Measurements from ENCODE around the gene SEMA3B. TPM values are rescaled to one million over a fixed set of nuclear protein-coding genes. Genes with fewer than 3 reads are reported as not detected.

SEMA3B gene
- total and polyA plus RNA-seq, 2 donors (not counting 3 experiments of a cell fraction or from before 2014, with no cell fraction given), result 1.2 to 1.5 TPM

DNA sequence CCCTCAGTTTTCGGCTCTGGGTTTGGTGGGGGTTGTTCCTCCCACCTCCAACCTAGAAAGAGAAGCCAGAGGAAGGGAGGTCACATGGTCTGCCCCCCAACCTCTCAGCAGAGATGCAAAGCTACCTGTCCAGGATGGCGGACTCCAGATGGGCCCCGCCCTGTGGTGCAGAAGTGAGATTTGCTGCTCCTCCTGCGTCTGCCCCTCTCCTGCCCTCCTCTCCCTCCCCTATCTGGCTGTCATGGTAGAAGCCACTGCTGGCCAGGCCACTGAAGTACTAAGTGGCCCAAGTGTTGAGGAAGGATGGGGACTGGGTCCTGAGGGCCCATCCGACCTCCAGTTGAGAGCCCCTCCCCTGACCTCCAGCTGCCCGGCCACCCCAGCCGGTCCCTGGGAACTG, 2.1 kb upstream of the SEMA3B start:
- dilution Hi-C loops (cut with MboI; ENCODE audit: extremely low pct_ligation_motif_present, low sequenced_read_pairs), result no loop called here
- POLR2A ChIA-PET, result interaction anchor here (1.0 to 1.1 kb wide), 2 partner anchors 31 to 34 kb away, joined by 5 read pairs; no protein-coding TSS in a partner anchor

More for the DNA sequence above, 2.1 kb upstream of the SEMA3B start:
- no peak overlapping the region for H2AFZ ChIP-seq (ENCODE audit: low read depth, low read length)
- no peak overlapping the region for H3K4me3 ChIP-seq (replicated peaks in 1 of 3; ENCODE audit: insufficient read depth in 1 of 3, low read depth in 1 of 3, low read length in 3 of 3)
- CTCF ChIA-PET, result interaction anchor here (1.2 to 1.8 kb wide), 3 partner anchors 20 to 41 kb away, joined by 3 to 12 read pairs (median 6); no protein-coding TSS in a partner anchor
- TF ChIP-seq EZH2 (IDR thresholded peaks at IDR 0.05; ENCODE audit: borderline replicate concordance, low read depth, low read length, severe bottlenecking) (no peak), FOS (IDR thresholded peaks at IDR 0.05; ENCODE audit: borderline replicate concordance, insufficient read depth, low read length) (no peak), GATA2 (IDR thresholded peaks at IDR 0.05; ENCODE audit: insufficient read depth, insufficient read length, low read depth, low read length) (no peak), POLR2A (IDR thresholded peaks at IDR 0.05; ENCODE audit: low read depth, low read length) (no peak), MYC (IDR thresholded peaks at IDR 0.05; ENCODE audit: low read depth, low read length) (no peak), JUN (IDR thresholded peaks at IDR 0.05; ENCODE audit: borderline replicate concordance, insufficient read depth, insufficient read length, low read depth) (no peak), POLR2AphosphoS5 (IDR thresholded peaks at IDR 0.05; ENCODE audit: insufficient read depth, low read depth, low read length) (no peak)
- TF ChIP-seq, protein P1, sequence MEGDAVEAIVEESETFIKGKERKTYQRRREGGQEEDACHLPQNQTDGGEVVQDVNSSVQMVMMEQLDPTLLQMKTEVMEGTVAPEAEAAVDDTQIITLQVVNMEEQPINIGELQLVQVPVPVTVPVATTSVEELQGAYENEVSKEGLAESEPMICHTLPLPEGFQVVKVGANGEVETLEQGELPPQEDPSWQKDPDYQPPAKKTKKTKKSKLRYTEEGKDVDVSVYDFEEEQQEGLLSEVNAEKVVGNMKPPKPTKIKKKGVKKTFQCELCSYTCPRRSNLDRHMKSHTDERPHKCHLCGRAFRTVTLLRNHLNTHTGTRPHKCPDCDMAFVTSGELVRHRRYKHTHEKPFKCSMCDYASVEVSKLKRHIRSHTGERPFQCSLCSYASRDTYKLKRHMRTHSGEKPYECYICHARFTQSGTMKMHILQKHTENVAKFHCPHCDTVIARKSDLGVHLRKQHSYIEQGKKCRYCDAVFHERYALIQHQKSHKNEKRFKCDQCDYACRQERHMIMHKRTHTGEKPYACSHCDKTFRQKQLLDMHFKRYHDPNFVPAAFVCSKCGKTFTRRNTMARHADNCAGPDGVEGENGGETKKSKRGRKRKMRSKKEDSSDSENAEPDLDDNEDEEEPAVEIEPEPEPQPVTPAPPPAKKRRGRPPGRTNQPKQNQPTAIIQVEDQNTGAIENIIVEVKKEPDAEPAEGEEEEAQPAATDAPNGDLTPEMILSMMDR (IDR thresholded peaks at IDR 0.05; ENCODE audit: extremely low read depth in 1 of 2, insufficient read depth in 1 of 2, low read depth in 1 of 2, low read length in 2 of 2), result no peak
- TF ChIP-seq, protein P2, sequence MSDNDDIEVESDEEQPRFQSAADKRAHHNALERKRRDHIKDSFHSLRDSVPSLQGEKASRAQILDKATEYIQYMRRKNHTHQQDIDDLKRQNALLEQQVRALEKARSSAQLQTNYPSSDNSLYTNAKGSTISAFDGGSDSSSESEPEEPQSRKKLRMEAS (IDR thresholded peaks at IDR 0.05; ENCODE audit: insufficient read depth, insufficient read length), result no peak
- H3K27me3 ChIP-seq (ENCODE audit: control insufficient read depth in 2 of 2, insufficient read depth in 2 of 2, low read length in 2 of 2), result peaks cover 3 to 6% of the 10 kb centered on the region in 2 experiments
- FAIRE-seq, result no peak
- H3K4me1 ChIP-seq (ENCODE audit: control insufficient read depth, extremely low read depth, insufficient read depth, low read length), result no peaks in the 10 kb centered on the region
- H3K9me1 ChIP-seq (replicated peaks; ENCODE audit: control insufficient read depth, extremely low read depth, insufficient read depth, low read length), result no peaks in the 10 kb centered on the region
- no peak overlapping the region for H3K27ac ChIP-seq (ENCODE audit: insufficient read depth, low read depth, low read length)
- intact Hi-C loops (cut with micrococcal nuclease), result loop anchor here (10.0 kb wide), 1 partner anchor 142 kb away; no protein-coding TSS in a partner anchor
- H4K20me1 ChIP-seq (replicated peaks; ENCODE audit: control insufficient read depth, extremely low read depth, insufficient read depth, low read length), result no peaks in the 10 kb centered on the region
- no peaks in the 10 kb centered on the region for H3K36me3 ChIP-seq (ENCODE audit: control insufficient read depth in 2 of 2, extremely low read depth in 1 of 2, insufficient read depth in 2 of 2, low read length in 2 of 2)
- DNase-seq (ENCODE audit: low read depth, low spot score), result no peak
- no peak overlapping the region for H3K4me2 ChIP-seq (ENCODE audit: insufficient read depth, low read length)
- H3K9ac ChIP-seq (replicated peaks; ENCODE audit: extremely low read depth, insufficient read depth, low read length), result no peak overlapping the region
- H3K9me3 ChIP-seq (replicated peaks; ENCODE audit: control insufficient read depth, insufficient read depth, low read length), result no peaks in the 10 kb centered on the region
- no peaks in the 10 kb centered on the region for H3K79me2 ChIP-seq (ENCODE audit: control insufficient read depth, insufficient read depth, low read length)
- BruUV-seq (replicated peaks), result no TSS peak
